GM10266 (cell line): ENCODE results near the gene LAMP5.

Experiments used
- DNase-seq: peaks from one replicate; pipeline ENCODE4 v3.0.0; 2012; ENCODE audit errors: extremely low spot score
- TF ChIP-seq, protein P1 (sequence below): IDR thresholded peaks from 2 replicates; pipeline ENCODE4 v1.5.1; 2012; ENCODE audit warnings: mild to moderate bottlenecking, low read depth; ENCODE audit not compliant: control insufficient read depth, insufficient read depth; ENCODE audit errors: missing control alignments

LAMP5 gene, protein sequence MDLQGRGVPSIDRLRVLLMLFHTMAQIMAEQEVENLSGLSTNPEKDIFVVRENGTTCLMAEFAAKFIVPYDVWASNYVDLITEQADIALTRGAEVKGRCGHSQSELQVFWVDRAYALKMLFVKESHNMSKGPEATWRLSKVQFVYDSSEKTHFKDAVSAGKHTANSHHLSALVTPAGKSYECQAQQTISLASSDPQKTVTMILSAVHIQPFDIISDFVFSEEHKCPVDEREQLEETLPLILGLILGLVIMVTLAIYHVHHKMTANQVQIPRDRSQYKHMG

DNA sequence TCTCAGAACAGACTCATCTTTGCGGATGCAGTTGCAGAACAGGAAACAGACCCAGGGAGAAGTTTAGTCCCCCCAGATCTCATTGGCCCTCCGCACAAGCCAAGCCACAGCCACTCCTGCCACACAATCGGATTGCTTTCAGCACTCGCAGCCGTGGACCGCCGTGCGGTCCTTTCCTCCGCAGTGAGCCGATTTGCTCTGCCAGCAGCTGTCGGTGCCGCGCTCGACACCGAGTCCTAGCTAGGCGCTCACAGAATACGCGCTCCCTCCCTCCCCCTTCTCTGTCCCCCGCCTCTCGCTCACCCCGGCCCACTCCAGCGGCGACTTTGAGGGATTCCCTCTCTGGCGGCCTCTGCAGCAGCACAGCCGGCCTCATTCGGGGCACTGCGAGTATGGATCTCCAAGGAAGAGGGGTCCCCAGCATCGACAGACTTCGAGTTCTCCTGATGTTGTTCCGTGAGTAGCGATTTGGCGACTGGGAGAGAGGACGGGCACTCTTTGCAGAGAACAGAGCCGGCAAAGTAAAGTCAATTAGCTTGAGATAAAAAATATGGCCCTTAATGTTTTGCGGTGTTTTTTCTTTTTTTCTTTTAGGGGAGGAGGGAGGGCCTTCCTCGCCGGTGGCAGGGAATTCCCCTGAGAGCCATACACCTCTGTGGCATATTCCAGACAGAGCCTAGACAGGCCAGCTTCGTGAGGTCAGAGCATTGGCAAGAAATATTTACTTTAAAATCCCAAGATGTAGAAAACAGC lies at the start of gene LAMP5:
LAMP5 (plus strand) TSS at position 130 of the 753 bp plus-strand sequence; CDS start at position 393, 263 bp downstream.
- TF ChIP-seq, protein P1, sequence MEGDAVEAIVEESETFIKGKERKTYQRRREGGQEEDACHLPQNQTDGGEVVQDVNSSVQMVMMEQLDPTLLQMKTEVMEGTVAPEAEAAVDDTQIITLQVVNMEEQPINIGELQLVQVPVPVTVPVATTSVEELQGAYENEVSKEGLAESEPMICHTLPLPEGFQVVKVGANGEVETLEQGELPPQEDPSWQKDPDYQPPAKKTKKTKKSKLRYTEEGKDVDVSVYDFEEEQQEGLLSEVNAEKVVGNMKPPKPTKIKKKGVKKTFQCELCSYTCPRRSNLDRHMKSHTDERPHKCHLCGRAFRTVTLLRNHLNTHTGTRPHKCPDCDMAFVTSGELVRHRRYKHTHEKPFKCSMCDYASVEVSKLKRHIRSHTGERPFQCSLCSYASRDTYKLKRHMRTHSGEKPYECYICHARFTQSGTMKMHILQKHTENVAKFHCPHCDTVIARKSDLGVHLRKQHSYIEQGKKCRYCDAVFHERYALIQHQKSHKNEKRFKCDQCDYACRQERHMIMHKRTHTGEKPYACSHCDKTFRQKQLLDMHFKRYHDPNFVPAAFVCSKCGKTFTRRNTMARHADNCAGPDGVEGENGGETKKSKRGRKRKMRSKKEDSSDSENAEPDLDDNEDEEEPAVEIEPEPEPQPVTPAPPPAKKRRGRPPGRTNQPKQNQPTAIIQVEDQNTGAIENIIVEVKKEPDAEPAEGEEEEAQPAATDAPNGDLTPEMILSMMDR = no peak

DNA sequence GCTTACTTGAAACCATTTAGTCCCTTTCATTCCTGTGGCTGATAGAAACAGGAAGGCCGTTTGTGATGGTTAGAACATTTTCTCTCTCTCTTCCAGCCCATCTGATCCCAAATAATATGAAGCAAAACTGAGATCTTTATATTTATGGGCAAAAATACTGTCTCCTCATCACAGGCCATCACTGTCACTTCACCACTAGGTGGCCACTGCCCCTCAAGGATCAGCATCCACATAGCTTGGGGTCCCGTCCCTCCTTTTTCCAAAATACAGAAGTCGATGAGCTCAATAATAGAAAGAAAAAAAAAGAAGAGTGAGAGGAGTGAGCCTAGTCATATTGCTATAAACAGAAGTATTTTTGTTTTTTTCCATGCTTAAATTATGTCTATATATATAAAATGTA lies 46.4 kb upstream of the LAMP5 start:
- TF ChIP-seq, protein P1 = peak; percentile 48
- DNase-seq = no peak

More for the DNA sequence above, at the start of gene LAMP5:
- DNase-seq = no peak

DNA sequence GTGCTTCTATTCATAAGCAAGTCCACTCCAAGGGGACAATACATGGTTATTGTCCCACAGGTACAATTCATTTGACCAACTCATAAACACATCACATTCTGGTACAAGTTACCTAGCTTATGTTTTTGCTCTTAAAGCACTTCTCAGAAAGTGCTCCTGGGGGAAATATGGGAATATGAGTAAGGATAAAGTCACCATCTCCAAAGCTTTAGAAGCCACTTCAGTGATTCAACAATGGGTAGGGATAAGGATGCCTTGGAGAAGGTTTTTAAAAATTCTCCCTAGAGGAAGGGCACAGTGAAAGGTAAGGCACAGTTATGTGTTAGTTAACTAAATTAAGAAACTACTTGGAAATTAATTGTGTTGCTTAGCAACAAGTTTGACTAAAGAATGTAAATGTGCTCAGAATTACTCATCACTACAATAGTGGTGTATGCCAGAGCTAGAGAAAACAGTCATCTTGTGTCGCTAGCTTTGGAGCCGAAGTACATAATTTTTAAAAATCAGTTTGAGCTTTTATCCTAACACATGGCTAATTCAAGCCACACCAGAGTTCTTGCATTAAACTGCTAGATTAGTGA lies 39.5 kb upstream of the LAMP5 start:
- no peak for DNase-seq
- TF ChIP-seq, protein P1 = no peak

DNA sequence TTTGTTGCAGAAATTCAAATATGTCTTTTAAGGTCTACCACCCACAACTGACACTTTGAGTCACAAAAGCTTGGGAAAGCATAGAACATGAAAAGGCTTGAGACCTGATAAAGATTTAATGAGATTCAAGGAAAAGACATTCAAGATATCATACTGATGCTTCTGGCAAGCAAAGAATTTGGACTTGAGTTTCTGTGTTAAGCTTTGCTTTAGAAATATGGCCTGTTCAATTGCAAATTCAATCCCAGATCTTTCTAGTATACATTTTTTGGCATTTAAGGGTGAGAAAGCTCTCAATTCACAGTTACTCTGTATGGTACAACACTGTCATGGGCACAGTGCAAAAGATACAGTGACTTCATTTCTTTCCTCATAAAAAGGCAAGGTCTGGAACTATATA lies 38.9 kb upstream of the LAMP5 start:
- TF ChIP-seq, protein P1 = no peak
- no peak for DNase-seq

DNA sequence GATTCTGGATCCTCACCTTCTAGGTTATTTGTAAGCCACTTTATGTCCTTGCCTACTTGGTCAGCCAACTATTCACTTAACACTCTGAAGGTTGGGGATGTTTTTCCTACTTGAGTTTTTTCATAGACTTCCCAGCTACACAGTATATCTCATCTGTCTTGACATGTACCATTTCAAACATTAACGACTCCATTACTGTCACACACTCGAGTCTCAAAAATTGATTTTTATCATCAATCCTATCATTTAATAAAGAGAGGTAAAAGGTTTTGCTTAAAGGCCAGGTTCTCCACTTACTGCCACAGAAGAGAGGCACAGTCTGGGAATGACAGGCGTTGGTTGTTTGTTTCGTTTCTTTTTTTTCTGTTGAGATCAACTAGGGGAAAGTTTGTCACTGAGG lies 38.2 kb upstream of the LAMP5 start:
- DNase-seq = no peak
- TF ChIP-seq, protein P1 = no peak

DNA sequence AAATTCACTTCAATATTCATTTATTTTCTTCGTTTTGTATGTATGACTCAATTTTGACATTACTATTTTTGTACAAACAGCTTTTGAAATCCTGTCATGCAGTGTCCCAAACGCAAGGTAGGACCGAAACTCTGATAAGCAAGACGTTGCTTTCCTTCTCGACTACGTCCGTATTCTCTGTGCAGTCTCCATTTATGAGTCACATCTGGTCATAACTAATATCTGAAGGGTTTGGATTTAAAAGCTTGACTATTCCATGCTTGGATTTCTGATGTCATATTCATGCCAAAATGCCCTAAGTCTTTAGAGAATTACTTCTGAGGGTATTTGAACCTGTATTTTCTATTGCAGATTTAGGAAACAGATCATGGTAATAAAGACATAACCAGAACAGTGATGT lies 37.8 kb upstream of the LAMP5 start:
- DNase-seq = no peak
- TF ChIP-seq, protein P1 = no peak
